HG02623 (cell line): ENCODE data around the gene RGS21.

Experiments used
- ATAC-seq: cut with Tn5 transposase; IDR thresholded peaks from one replicate; pipeline ENCODE4 v1.9.1; 2021; ENCODE audit warnings: moderate library complexity; ENCODE audit not compliant: unreplicated experiment

The RGS21 gene

GRCh38 chr1:192378276-192378675, 61.5 kb downstream of the RGS21 start:
- no peak for ATAC-seq

DNA sequence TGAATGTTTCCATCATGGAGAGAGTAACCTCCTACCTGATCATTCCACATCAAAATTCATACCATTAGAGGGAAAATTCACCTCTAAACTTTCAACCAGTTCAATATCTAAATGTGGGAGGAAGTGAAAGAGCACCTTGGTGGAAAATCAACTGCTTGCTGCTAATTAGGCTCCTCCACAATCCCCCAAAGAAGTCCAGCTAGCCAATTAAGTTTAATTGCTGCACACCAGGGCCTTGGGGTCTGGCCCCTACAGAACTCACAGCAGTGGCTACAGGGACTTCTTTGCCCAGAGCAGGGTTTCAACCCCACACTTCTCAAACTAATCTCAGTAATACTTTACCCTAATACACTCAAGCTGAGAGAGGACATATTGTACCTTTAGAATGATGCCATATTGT, 62.1 kb downstream of the RGS21 start:
- no peak for ATAC-seq

DNA sequence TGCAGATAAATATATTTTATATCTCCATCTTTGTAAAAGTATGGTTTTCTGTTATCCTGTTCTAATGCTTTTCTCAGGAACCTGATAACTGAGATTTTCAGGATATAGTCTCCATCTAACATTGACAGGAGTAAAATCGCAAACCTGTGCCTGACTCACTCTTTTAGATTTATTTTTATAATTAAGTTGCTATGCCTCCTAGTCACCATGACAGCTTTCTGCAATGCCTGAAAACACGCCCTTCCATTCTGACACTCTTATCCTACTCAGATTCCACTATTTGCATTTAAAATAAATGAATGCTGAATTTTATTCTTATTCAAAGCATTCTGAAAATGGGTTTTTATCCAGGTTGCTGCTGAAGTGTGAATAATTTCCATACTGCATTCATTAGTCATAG, 62.8 kb downstream of the RGS21 start:
- ATAC-seq = no peak

- no peak for ATAC-seq
Observed at GRCh38 chr1:192382758-192383157, 66.0 kb downstream of the RGS21 start.

GRCh38 chr1:192386051-192386650, 69.4 kb downstream of the RGS21 start:
- no peak for ATAC-seq

DNA sequence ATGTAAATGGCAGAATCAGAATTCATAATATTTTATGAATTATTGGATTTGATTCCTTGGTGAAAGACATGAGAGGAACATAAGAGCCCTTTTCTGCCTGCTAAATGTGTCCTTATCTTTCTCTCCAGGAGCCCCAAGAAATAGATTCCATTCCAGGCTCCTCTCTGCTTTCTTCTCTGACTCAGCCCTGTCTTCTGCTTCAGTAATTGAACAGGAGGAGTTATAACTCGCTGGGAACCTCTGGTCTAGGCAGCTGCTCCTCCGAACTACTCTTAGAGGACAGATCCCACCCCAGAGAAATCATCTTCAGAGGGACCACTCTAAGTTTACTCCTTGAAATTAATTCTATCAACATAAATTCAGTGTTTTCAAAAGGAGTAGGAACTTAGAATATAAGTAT, 78.4 kb downstream of the RGS21 start:
- ATAC-seq = no peak

DNA sequence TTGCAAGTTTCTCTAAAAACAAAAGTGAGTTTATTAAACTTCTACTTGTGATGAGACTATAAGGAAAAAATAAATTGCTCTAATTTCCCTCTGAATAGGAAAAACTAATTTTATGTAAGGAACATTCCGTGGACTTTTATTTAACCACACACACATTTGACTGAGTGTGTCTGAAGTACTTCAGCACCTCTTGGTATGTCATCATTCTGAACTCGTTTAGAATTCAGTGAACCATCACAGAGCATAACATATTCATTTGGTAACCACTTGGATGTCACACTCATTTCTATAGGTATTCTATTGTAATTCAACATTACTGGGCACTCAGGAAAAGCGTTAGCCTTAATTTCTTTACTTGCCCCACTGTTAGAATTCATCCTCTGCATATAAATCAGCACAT, 79.1 kb downstream of the RGS21 start:
- no peak for ATAC-seq

DNA sequence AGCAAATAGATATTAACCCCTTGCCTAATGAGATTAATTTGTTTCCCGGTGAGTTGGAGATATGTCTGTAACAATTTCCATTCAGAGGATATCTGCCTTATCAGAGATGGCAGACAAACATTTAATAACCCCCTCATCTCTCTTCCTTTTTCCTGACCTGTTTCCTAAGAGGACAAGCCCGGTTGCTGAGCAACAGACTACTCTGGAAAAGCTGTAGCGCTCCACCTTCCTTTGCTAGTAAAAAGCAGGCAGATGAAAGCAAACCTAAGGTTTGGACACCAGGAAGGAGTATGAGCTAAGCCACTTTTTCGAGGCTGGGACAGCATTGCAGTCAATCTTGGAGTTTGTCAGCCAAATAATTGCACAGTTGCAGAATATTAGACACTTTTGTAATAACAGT, 82.4 kb downstream of the RGS21 start:
- ATAC-seq = no peak

GRCh38 chr1:192401825-192402224, 85.0 kb downstream of the RGS21 start:
- no peak for ATAC-seq

DNA sequence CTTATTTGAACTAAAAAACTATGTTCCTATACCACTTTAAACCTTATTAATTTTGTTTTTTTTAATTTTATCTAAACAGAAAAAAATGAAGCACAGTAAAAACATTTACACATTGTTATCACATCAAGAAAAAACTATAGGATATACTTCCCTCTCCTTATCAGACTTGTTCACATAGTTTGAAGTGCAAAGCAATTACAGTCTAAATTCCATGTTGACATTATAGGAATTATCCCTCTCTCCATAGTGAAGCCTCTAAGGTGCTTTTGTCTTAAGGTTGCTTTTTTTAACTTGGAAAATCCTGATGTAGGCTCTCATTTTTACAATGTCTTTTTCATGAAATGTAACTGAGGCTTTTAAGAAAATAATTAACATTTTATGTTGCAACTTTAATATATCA, 85.8 kb downstream of the RGS21 start:
- ATAC-seq = no peak

- ATAC-seq = no peak
Observed at GRCh38 chr1:192407206-192407605, 90.4 kb downstream of the RGS21 start.
